Endothelial cell (in vitro differentiated cells): Measurements from ENCODE around the gene TMEM170B. TPM values are rescaled to one million over a fixed set of nuclear protein-coding genes. Genes with fewer than 3 reads are reported as not detected.

Experiments used
- DNase-seq: peaks from one replicate; pipeline ENCODE4 v3.0.0; 2021; ENCODE audit warnings: low spot score
- H3K27ac Mint-ChIP-seq: one replicate; pipeline ENCODE4 v1.8.0; 2021; ENCODE audit warnings: mixed read lengths, inconsistent platforms; ENCODE audit not compliant: unreplicated experiment
- H3K27me3 Mint-ChIP-seq: one replicate; pipeline ENCODE4 v1.8.0; 2021; ENCODE audit warnings: mild to moderate bottlenecking, moderate library complexity, mixed read lengths, inconsistent platforms; ENCODE audit not compliant: unreplicated experiment
- H3K36me3 Mint-ChIP-seq: one replicate; pipeline ENCODE4 v1.8.0; 2021; ENCODE audit warnings: mild to moderate bottlenecking, low read depth, mixed read lengths, inconsistent platforms; ENCODE audit not compliant: unreplicated experiment
- H3K4me1 Mint-ChIP-seq: one replicate; pipeline ENCODE4 v1.8.0; 2021; ENCODE audit warnings: mild to moderate bottlenecking, mixed read lengths, inconsistent platforms; ENCODE audit not compliant: unreplicated experiment
- H3K4me3 Mint-ChIP-seq: one replicate; pipeline ENCODE4 v1.8.0; 2021; ENCODE audit warnings: mild to moderate bottlenecking, mixed read lengths, inconsistent platforms; ENCODE audit not compliant: unreplicated experiment
- H3K9me3 Mint-ChIP-seq: one replicate; pipeline ENCODE4 v1.8.0; 2021; ENCODE audit warnings: mixed read lengths, inconsistent platforms; ENCODE audit not compliant: unreplicated experiment
- CTCF ChIP-seq: fragments of 200-600 bp; sonication (generic); IDR thresholded peaks from one replicate; pipeline ENCODE4 v1.5.0; 2021; ENCODE audit warnings: antibody characterized with exemption; ENCODE audit not compliant: unreplicated experiment
- total RNA-seq: library from RNA; stranded (reverse); fragmentation: NEBNext Ultra II Directional; extraction: Animal tissue kit (Norgen Biotek cat#: 25700); gene quantifications from one replicate; pipeline ENCODE4 v1.2.1, GENCODE V29; 2021; ENCODE audit not compliant: unreplicated experiment

Gene TMEM170B
- total RNA-seq, 1 donor from 2014 or later: 5.0 TPM

DNA sequence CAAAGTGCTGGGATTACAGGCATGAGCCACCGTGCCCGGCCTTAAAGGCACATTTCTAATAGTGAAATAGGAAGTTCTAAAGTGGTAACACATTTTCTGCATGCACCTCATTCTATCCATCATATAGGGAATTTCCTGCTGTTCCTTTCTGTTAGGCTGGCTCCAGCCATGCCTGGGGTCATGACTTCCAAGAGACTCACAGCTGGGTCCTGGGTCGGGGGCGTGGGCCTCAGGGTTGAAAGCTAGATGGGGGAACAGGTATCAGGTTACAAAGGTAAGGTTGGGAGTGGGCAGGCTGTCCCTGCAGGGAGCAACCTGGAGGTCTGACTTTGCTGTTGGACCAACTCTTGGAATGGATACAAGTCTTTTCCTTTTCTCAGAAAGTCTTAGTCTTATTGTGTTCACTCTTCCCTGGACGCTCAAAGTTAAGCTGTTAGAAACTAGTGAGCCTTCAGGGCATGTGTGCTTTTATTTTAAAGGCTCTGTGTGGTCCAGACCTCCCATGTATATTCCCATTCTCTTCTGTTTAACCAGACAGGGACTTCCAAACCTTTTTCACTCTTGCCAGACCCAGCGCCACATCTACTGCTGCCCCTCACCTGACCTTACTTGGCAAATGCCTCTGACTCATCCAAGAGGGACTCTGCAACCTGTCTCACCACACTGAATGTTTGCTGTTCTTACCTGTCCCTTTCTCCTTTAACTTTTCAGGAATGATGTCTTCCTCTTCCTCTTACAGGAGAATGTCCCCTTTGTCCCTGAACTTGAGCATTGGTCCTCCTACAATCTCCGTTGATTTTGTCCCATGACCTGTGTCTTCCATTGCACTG is 64.4 kb downstream of the TMEM170B start:
- peaks cover 3% of the 10 kb centered on the region for H3K27me3 Mint-ChIP-seq
- peaks cover 8% of the 10 kb centered on the region for H3K4me1 Mint-ChIP-seq
- no peak for DNase-seq
- no peak for TF ChIP-seq CTCF
- no peak overlapping the region for H3K27ac Mint-ChIP-seq
- H3K4me3 Mint-ChIP-seq: no peak overlapping the region
- H3K36me3 Mint-ChIP-seq: no peaks in the 10 kb centered on the region
- H3K9me3 Mint-ChIP-seq: no peaks in the 10 kb centered on the region

DNA sequence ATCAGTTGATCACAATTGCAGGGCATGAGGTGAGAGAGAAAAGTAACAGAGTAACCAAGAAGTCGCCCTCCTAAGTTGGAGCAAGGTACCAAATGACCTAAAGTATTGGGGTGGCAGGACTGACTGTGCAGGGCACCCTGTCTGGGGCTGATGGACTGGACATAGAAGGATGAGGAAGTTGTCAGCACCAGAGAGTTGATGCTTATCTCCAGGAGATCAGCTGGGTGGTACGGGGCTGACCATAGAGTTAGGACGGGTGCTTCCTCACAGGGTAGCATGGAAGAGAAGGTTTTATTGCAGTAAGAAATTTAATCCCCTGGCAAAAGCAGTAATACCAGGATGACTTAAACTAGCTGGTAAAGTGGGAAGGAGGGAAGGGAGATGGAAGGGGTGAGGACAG is 66.7 kb downstream of the TMEM170B start:
- Mint-ChIP-seq H3K4me1 (peaks cover 19% of the 10 kb centered on the region), H3K4me3 (no peak overlapping the region)
- TF ChIP-seq CTCF: no peak

GRCh38 chr6:11604836-11605506 is 67.4 kb downstream of the TMEM170B start:
- Mint-ChIP-seq H3K27ac (no peak overlapping the region), H3K36me3 (no peaks in the 10 kb centered on the region), H3K9me3 (no peaks in the 10 kb centered on the region), H3K27me3 (peaks cover 3% of the 10 kb centered on the region), H3K4me3 (no peak overlapping the region), H3K4me1 (peaks cover 26% of the 10 kb centered on the region)
- DNase-seq: no peak
- TF ChIP-seq CTCF: no peak

More for the DNA sequence above, 66.7 kb downstream of the TMEM170B start:
- no peak for DNase-seq
- no peaks in the 10 kb centered on the region for H3K27me3 Mint-ChIP-seq
- no peaks in the 10 kb centered on the region for H3K36me3 Mint-ChIP-seq
- H3K27ac Mint-ChIP-seq: no peak overlapping the region
- no peaks in the 10 kb centered on the region for H3K9me3 Mint-ChIP-seq

GRCh38 chr6:11605507-11605905 is 68.0 kb downstream of the TMEM170B start:
- Mint-ChIP-seq H3K4me1 (peaks cover 26% of the 10 kb centered on the region), H3K36me3 (no peaks in the 10 kb centered on the region), H3K4me3 (no peak overlapping the region), H3K27me3 (peaks cover 3% of the 10 kb centered on the region), H3K27ac (no peak overlapping the region), H3K9me3 (no peaks in the 10 kb centered on the region)
- no peak for TF ChIP-seq CTCF
- DNase-seq: no peak

DNA sequence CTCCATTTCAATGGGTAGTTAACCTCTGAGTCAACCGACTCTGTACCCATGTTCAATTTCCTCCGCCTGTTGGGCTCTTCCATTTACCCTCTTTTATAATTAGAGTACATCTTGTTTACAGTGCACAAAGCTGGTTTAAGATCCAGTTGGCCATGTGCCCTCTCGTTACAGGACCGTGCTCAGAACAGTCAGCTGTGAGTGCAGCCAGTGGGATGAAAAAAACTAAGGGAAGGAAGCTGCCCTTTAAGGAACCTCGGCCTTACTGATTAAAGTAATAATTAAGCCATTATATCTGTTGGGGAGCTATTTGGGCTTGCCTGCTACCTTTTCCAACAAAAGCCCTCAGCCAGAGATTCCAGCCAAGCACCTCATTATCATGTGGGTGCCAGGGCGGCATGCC is 68.8 kb downstream of the TMEM170B start:
- no peak overlapping the region for H3K27ac Mint-ChIP-seq
- no peak overlapping the region for H3K4me3 Mint-ChIP-seq
- H3K27me3 Mint-ChIP-seq: peaks cover 3% of the 10 kb centered on the region
- DNase-seq: no peak
- H3K4me1 Mint-ChIP-seq: peaks cover 30% of the 10 kb centered on the region
- no peaks in the 10 kb centered on the region for H3K9me3 Mint-ChIP-seq
- TF ChIP-seq CTCF: no peak
- no peaks in the 10 kb centered on the region for H3K36me3 Mint-ChIP-seq
